ENCODE measurements around the gene COL8A1. TPM values are rescaled to one million over a fixed set of nuclear protein-coding genes. Genes with fewer than 3 reads are reported as not detected.

The COL8A1 gene
- polyA plus RNA-seq, 3 donors = 5.3 to 7.8 (median 5.3) TPM

DNA sequence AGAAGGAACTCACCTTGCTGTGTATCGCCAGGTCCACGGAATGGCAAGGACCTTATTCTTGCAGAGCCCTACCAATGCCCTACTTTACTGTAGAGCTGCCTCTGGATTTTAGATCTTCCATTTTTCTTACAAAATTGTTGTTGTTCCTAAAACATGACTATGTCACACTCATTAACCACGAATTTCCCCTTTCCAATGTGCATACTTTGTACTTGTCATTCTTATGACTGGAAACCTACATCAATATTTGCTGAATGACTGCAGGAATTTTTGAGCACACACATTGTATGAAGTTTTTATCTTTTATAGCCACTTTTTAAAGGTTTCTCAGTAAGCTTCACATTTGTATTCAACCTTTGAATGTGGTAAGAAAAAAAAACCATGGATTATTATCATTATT, 143.4 kb downstream of the COL8A1 start:
- no peak for DNase-seq (ENCODE audit: low read depth in 3 of 3, low spot score in 2 of 3)

DNA sequence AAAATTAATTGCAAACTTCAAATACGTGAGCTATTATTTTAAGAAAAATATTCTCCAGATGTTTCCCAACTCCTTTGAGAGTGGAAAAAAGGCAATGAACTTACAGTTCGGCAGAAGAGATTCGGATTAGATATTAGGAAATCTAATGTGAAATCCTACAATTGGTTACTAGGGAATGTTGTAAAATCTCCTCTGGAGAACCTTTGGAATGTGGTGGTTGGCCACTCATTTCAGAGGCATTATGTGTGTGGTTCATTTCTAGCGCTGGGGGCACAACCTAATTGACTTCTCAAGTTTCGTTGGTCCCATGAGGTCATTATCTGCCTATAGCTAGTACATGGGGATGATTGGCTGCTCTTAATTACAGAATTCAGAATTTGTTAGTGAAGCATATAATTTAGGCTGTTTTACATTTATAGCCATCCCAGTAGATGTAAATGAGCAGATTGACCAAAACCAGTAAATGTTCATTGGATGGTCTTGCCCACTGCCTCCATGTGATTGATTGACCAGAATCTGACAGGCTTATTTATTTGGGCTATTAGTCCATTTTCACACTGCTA, 144.7 kb downstream of the COL8A1 start:
- peak in 1 of 3 donors; percentile 4 for DNase-seq (ENCODE audit: low read depth in 3 of 3, low spot score in 2 of 3)

- peak in 1 of 3 donors; percentile 13 for DNase-seq (ENCODE audit: low read depth in 3 of 3, low spot score in 2 of 3)
Measured at GRCh38 chr3:99789011-99789721, 150.8 kb downstream of the COL8A1 start.

- no peak for DNase-seq (ENCODE audit: low read depth in 3 of 3, low spot score in 2 of 3)
Measured at GRCh38 chr3:99794485-99794884, 156.1 kb downstream of the COL8A1 start.

- DNase-seq (ENCODE audit: low read depth in 3 of 3, low spot score in 2 of 3) = no peak
Measured at GRCh38 chr3:99795573-99795972, 157.2 kb downstream of the COL8A1 start.

- DNase-seq (ENCODE audit: low read depth in 3 of 3, low spot score in 2 of 3) = no peak
Measured at GRCh38 chr3:99799422-99799821, 161.0 kb downstream of the COL8A1 start.

GRCh38 chr3:99803297-99803696, 164.9 kb downstream of the COL8A1 start:
- DNase-seq (ENCODE audit: low read depth in 3 of 3, low spot score in 2 of 3) = no peak

- no peak for DNase-seq (ENCODE audit: low read depth in 3 of 3, low spot score in 2 of 3)
Measured at GRCh38 chr3:99805160-99805559, 166.8 kb downstream of the COL8A1 start.

- no peak for DNase-seq (ENCODE audit: low read depth in 3 of 3, low spot score in 2 of 3)
Measured at GRCh38 chr3:99808163-99808794, 169.9 kb downstream of the COL8A1 start.

DNA sequence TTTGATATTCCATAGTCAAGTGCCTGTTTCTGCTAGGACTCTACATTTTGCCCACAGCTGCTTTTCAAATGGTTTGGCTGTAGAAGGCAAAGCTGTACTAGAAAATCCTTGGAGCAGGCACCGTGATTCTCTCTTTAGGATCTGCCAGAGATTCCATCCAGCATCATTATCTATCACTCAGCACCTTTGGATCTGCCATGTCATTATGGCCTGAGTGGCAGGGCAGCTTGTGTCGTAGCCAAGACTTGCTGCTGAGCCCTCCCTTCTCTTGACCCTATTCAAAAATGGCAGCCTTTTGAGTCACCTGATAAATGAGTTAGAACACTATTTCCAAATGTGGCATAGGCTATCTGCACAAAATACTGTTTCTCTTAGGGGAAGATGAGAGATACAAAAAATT, 171.2 kb downstream of the COL8A1 start:
- DNase-seq (ENCODE audit: low read depth in 3 of 3, low spot score in 2 of 3) = no peak

DNA sequence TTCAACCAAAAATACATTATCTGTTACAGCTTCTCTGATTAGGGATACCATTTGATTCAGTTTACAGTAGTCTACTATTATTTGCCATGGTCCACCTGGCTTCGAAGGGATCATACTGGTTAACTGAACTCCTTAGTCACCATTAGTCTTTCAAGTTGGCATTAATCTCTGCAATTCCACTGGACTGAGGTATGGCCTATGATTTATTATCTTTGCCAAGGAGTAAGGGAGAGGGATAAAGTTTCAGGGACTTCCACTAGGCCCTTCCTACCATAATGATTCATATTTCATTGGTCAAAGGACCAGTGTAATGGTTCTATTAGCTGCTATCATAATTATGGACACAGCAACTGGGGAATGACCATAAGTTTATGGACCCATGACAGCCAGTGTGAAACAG, 172.0 kb downstream of the COL8A1 start:
- no peak for DNase-seq (ENCODE audit: low read depth in 3 of 3, low spot score in 2 of 3)

DNA sequence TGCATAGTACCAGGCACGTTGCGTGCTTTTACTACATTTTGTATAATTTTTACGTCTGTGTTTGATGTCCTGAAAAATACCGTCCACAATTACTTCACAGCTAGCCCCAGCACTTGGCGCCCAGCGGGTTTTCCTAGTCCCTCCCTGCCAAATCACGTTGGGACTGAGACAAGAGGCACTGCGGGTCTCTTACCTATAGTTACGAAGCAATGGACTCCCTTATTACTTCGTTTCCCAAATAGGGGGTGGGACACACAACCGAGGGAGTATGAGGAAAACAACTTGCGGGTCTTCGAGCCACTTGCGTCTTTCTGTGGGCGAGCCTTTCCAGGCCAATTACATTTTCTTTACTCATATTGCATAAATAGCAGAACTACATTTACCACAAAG, 178.6 kb downstream of the COL8A1 start:
- DNase-seq (ENCODE audit: low read depth in 3 of 3, low spot score in 2 of 3) = no peak

DNA sequence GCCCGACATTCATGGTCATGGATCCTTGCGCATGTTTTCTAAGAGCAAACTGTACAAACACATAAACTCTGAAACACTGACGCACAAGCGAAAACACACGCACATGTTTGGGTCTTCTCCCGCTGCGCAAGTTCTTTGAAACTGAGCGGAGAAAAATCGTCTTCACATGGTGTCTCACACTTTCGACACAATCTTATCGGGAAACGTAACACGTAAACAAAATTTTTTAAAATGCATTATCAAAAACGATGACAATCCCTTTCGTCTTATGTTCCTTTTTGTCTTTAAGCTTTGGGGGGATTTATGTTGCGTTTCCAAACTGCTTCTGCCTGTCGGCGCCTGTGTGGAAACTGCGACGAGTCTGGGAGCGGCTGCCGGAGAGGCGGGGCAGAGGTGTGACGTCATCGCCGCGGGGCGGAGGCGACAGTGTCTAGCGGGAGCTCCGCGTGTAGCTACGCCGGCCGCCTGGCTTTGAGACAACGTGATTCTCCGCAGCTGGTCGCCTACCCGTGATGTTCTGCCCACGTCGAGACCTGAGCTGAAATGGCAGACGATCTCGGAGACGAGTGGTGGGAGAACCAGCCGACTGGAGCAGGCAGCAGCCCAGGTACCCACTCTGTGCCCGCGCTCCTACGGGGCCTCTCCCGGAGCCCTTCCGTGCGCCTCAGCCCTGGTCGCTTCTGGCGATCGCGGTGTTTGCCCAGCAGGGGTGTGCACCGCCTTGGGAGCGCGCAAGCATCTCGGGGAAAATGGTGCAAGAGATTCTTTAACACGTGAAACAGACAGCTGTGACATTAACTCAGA, 179.2 kb downstream of the COL8A1 start, which contains the start of gene CMSS1:
Gene CMSS1 (plus strand): TSS at position 426 of the 804 bp plus-strand sequence.
- DNase-seq (ENCODE audit: low read depth in 3 of 3, low spot score in 2 of 3) = peak; percentile 83 to 95 (median 86)

GRCh38 chr3:99818818-99819217, 180.4 kb downstream of the COL8A1 start:
- DNase-seq (ENCODE audit: low read depth in 3 of 3, low spot score in 2 of 3) = no peak

DNA sequence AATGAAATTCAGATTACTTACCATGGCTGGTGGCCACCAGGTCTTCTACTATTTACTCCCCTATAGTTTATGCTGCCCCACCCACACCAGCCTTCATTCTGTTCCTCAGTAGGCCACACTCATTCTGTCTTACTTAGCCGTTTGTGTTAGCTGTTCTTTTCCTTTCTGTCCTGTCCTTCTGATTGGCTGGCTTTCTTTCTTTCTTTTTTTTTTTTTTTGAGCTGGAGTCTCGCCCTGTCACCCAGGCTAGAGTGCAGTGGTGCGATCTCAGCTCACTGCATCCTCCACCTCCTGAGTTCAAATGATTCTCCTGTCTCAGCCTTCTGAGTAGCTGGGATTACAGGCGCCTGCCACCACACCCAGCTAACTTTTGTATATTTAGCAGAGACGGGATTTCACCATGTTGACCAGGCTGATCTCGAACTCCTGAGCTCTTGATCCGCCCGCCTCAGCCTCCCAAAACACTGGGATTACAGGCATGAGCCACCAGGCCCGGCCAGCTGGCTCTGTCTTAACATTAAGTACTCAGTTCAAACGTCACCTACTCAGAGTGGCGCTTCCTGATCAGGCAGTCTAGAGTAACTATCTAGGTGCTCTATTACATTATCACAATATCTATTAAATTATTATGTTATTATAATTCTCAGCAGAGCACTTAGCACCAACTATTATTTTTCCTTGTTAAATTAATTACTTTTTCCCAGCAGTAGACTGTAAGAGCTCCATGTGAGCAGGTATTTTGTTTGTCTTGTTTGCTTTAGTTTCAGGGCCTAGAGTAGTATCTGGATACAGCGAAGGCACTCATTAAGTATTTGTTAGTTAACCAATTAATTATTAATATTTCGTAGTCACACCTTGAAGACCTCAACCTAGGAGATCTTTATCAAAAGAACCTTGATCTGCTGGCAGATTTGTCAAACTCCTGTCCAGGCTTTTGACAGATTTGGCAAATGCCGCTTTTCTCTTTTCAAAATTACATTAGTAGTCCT, 185.6 kb downstream of the COL8A1 start:
- DNase-seq (ENCODE audit: low read depth in 3 of 3, low spot score in 2 of 3) = no peak

DNA sequence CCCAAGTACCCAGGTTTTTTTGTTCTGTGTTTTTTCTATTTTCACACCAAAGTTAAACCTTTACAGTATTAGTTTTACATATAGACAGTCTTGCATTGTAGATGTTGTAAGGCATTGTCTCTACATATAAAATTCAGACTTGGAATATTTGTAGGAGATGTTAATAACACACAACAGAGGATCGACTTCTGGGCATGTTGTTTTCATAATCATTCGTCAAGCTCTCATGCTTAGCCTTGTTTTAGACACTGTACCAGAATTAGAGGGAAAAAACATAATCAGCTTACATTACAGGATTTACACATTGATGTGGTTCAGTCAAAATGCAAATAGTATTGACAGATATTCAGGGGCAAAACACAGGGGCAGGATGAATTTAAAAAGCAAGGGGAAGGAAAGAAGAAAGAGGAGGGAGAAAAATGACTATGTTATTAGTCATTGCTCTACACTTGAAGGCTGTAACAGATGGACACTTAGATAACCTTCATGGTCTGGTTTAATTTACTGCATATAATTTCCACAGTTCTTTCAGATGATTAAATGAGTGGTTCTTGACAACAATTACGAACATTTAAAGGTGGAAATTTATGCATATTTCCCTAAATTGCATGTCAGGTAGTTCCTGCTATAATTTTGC, 186.7 kb downstream of the COL8A1 start:
- DNase-seq (ENCODE audit: low read depth in 3 of 3, low spot score in 2 of 3) = no peak

DNA sequence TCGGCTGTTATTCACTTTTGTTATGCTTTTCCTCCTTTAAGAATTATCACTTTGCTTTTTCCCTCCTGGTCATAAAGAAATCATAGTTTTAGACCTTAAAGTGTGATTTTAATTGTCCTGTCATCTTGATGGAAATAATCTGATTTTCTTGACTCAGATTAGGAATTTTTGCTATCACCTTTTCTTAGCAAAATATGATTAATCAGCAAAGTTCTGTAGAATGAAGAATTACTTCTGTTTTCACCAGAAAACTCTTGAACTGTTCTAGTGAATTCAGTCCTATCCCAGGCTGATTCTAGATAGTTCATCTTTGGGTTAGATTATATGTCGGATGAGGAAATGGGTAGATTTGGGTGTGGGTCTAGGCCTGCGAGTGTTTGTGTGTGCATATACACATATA, 191.4 kb downstream of the COL8A1 start:
- DNase-seq (ENCODE audit: low read depth in 3 of 3, low spot score in 2 of 3) = no peak

DNA sequence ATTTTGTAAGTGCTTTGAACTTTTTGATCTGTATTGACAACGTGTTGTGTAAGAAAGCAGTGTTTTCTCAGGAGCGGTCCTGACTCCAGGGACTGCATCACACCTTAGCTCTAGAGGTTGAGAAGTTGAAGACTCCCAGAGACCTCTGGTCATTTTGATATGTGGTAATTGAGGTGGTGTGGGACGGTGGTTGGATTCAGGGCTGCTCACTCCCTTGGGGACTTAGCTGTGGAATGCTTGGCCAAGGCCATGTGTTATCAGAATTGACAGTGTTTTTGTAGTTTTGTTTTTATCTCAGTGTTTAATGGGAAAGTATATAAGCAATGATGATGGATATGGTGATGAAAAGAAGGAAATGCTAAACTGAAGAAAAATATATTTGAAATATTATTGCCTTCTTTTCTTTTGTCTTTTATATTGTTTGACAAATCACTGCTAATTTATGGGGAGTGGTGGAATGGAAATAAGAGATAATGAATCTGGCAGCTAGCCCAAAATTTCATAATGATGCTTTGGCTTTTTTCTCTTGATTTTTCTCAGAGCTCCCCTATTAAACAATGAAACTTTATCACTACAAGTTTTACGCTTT, 195.3 kb downstream of the COL8A1 start:
- no peak for DNase-seq (ENCODE audit: low read depth in 3 of 3, low spot score in 2 of 3)

Data from right renal cortex interstitium (tissue), 3 donors.